ENCODE measurements around the gene UMAD1.

UMAD1 gene

GRCh38 chr7:7851991-7852390, 211.4 kb downstream of the UMAD1 start:
- no peak overlapping the region for H3K27ac ChIP-seq
- TF ChIP-seq CTCF (IDR thresholded peaks at IDR 0.05) (no peak), ZFX (IDR thresholded peaks at IDR 0.05; ENCODE audit: borderline replicate concordance) (no peak)

- no peak overlapping the region for H3K27ac ChIP-seq
- TF ChIP-seq CTCF (IDR thresholded peaks at IDR 0.05) = no peak
- TF ChIP-seq ZFX (IDR thresholded peaks at IDR 0.05; ENCODE audit: borderline replicate concordance) = no peak
Observed at GRCh38 chr7:7857143-7857583, 216.6 kb downstream of the UMAD1 start.

- no peak overlapping the region for H3K27ac ChIP-seq
Observed at GRCh38 chr7:7858559-7858958, 218.0 kb downstream of the UMAD1 start.

GRCh38 chr7:7859411-7859810, 218.9 kb downstream of the UMAD1 start:
- TF ChIP-seq CTCF (IDR thresholded peaks at IDR 0.05) (no peak), ZFX (IDR thresholded peaks at IDR 0.05; ENCODE audit: borderline replicate concordance) (no peak)
- H3K27ac ChIP-seq = no peak overlapping the region

More at GRCh38 chr7:7858559-7858958, 218.0 kb downstream of the UMAD1 start:
- no peak for TF ChIP-seq ZFX (IDR thresholded peaks at IDR 0.05; ENCODE audit: borderline replicate concordance)
- no peak for TF ChIP-seq CTCF (IDR thresholded peaks at IDR 0.05)

GRCh38 chr7:7861211-7861633, 220.7 kb downstream of the UMAD1 start:
- TF ChIP-seq ZFX (IDR thresholded peaks at IDR 0.05; ENCODE audit: borderline replicate concordance) = no peak
- no peak for TF ChIP-seq CTCF (IDR thresholded peaks at IDR 0.05)
- H3K27ac ChIP-seq = no peak overlapping the region

- TF ChIP-seq CTCF (IDR thresholded peaks at IDR 0.05) = no peak
- no peak for TF ChIP-seq ZFX (IDR thresholded peaks at IDR 0.05; ENCODE audit: borderline replicate concordance)
- no peak overlapping the region for H3K27ac ChIP-seq
Observed at GRCh38 chr7:7862393-7862792, 221.8 kb downstream of the UMAD1 start.

GRCh38 chr7:7867846-7868571, 227.5 kb downstream of the UMAD1 start:
- no peak for TF ChIP-seq ZFX (IDR thresholded peaks at IDR 0.05; ENCODE audit: borderline replicate concordance)
- H3K27ac ChIP-seq = no peak overlapping the region

GRCh38 chr7:7868572-7868899, 228.0 kb downstream of the UMAD1 start:
- TF ChIP-seq ZFX (IDR thresholded peaks at IDR 0.05; ENCODE audit: borderline replicate concordance) (no peak), CTCF (IDR thresholded peaks at IDR 0.05) (no peak)
- no peak overlapping the region for H3K27ac ChIP-seq

Data from 22Rv1 (cell line).